SHP77 (cell line): ENCODE data around the gene NELFB.

Experiments
- DNase-seq, 2 experiments: peaks; one replicate each; lab custom pipeline; 2025; lab: John Stamatoyannopoulos, UW

The NELFB gene

DNA sequence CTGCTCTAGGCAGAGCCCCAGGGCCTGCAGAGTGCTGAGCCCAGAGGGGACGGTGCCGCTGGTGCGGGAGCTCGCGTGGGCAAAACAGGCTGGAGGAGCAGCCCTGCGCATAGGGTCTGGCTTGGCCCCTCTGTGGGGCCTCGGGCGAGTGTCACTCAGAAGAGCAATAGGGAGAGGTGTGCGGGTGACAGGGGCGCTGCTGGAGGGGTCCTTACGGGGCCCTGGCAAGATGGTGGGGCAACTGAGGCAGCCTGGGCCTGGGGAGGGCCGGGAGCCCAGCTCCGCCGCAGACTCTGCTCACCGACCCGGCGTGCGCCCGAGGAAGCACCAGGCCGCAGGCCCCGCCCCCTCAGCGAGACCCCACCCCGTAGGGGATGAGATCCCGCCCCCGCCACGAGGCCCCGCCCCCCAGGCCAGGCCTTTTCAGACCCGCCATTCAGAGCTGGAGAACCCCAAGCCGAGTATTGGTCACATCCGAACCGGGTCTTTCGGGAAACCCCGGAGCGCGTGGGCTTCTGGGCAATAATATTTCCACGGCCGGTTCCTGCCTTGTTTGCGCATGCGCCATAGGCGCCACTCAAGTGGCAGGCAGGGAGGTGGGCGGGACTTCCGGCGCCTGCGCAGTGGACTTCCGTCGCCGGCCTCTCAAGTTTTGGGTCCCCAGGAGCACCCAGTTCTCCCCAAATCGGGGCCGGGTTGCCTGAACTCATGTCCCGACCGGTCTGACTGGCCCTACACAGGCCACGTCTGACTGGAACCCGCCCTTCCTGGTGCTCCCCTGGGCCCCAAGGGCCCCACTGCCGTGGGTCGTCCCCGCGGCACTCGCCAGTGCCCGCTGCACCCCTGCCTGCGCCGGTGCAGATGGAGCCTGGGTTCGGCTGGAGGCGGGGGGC lies 31.8 kb upstream of the NELFB start:
- DNase-seq = peak; percentile 96 to 97

GRCh38 chr9:137224830-137225694 lies 30.1 kb upstream of the NELFB start, which contains the start of gene CYSRT1:
CYSRT1 (plus strand) TSS chr9:137225174; CDS start chr9:137225622, 448 bp downstream.
- DNase-seq = no peak

DNA sequence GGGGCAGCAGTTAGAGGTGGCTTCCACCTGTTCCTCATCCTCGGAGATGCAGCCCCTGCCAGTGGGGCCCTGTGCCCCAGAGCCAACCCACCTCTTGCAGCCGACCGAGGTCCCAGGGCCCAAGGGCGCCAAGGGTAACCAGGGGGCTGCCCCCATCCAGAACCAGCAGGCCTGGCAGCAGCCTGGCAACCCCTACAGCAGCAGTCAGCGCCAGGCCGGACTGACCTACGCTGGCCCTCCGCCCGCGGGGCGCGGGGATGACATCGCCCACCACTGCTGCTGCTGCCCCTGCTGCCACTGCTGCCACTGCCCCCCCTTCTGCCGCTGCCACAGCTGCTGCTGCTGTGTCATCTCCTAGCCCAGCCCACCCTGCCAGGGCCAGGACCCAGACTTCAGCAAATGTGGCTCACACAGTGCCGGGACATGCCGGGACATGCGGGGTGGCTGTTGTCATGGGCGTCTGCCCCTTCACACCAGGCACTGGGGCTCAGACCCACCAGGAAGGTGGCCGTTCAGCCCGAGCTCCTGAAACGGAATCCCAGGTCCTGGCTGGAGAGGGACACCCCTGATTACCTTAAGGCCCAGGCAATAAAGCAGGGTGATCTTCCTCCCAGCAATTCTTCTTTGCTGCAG lies 29.3 kb upstream of the NELFB start:
- DNase-seq = no peak

DNA sequence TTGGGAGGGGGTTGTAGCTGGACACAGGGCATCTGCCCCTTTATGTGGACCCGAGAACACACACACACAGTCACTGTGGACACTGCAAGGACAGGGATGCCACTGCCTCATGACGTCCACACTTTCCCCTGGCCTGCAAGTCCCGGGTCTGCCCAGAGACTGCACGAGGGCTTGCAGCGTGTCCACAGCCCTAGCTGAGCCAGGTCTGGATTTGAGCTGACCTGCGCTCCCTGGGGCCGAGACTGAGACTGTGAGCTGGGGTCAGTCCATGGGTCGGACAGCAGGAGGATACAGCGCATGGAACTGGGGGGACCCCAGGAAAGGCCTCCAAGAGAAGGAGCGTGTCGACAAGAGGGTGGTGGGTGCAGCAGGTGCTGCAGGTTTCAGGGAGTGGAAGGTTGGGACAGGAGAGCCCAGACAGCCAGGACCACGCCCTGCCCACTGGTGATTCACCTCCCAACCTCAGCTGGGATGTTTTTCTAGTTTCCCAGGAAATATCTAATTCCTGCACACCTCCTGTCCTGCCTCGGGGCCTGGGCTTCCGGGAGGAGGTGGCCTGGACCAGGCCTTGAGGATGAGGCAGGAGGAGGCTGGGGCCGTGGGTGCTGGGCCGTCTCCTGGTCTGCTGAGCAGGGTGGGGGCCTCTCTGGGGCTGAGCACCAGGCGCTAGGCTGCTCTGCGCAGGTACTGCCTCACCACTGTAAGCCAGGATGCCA lies 28.6 kb upstream of the NELFB start:
- no peak for DNase-seq

GRCh38 chr9:137227054-137227852 lies 27.9 kb upstream of the NELFB start, which contains the start of gene RNF224:
RNF224 (plus strand) TSS chr9:137227502; CDS start chr9:137228336, 834 bp downstream.
- peak; percentile 71 to 77 for DNase-seq

DNA sequence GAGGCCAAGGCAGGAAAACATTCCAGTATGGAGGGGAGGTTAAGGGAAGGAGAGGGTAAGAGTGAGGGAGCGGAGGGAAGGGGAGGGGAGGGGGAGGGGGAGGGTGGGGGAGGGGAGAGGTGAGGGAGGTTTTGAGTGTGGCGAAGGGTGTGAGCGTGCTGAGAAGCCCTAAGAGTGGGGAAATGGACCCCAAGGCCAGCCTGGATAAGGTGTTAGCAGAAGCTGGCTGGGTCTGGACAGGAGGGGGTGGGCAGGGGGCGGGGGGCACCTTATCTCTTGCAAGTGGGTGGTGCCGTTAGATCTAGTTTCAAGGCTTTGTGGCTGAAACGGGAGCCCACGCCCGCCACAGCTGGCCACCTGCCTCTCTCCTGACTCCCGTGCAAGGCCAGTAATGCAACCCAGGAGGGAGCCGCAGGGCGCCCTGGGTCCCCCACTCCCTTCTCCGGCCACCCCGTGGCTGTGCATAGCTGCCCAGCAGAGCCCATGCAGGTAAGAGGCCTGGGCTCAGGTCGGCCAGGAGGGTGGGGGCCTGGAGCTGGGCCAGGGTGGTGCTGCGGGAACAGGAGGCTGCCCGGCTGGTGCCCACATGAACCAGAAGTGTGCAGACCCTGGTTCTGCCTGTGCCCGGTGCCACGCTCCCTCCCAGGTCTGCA lies 27.1 kb upstream of the NELFB start:
- no peak for DNase-seq

DNA sequence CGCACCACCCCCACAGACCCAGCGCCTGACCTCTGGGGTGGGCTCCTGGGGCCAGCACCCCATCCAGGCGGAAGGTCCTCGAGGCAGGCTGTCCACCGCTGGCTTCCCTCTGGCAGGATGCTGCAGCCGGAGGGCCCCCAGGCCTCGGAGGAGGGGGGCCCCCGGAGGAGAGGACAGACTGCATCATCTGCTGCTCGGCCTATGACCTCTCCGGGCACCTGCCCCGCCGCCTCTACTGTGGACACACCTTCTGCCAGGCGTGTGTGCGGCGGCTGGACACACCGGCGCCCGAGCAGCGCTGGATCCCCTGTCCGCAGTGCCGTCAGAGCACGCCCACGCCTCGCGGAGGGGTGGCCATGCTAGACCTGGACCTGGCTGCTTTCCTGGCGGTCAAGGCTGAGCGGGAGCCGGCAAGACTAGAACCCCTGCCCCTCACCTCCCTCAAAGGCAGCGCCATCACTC lies 26.6 kb upstream of the NELFB start:
- no peak for DNase-seq

DNA sequence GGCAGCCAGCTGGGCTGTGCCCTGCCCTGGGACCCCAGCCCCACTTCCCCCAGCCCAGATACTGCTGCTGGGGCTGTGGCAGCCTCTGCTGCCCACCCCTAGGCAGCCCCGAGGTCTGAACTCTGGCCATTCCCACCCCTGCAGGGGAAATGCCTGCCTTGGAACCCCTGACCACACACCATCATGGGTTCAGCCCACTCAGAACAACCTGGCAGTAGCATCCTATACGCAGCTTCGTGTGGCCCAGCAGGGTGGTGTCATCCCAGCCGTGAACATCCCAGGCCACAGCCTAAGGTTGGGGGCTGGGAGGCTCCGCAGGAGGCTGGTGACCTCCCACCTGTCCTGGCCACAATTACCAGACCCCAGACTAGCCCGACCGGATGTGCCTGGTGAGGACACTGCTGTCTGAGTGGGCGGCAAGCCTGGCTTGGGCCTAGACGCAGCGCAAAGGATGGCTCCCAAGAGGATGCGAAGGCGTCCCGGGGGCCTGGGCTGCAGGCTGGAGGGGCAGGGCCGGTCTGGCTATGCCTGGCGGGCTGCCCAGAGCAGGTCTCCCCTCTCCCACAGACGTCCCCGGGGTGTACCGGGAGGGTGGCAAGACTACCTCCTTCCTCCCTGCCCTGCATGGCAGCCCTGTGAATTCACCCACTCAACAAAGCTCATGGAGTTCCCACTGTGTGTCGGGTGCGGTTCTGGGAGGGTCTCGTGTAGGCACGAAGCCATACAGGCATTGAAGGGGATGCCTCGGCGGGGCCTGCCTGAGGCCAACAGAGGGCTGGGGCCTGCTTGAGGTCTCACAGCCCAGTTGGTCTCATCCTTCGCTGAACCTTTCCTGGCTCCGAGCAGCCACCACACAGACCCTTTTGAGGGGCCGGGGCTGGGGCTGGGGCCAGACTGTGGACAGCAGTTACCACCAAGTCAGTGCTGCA lies 25.9 kb upstream of the NELFB start:
- no peak for DNase-seq

- DNase-seq = no peak
These were observed 25.0 kb upstream of the NELFB start for GRCh38 chr9:137229903-137230704.

GRCh38 chr9:137230705-137231371 lies 24.3 kb upstream of the NELFB start, which contains the start of gene SLC34A3:
SLC34A3 (plus strand) TSS chr9:137230901; CDS start chr9:137231703, 802 bp downstream.
- no peak for DNase-seq

GRCh38 chr9:137231372-137232039 lies 23.6 kb upstream of the NELFB start:
- DNase-seq = no peak

DNA sequence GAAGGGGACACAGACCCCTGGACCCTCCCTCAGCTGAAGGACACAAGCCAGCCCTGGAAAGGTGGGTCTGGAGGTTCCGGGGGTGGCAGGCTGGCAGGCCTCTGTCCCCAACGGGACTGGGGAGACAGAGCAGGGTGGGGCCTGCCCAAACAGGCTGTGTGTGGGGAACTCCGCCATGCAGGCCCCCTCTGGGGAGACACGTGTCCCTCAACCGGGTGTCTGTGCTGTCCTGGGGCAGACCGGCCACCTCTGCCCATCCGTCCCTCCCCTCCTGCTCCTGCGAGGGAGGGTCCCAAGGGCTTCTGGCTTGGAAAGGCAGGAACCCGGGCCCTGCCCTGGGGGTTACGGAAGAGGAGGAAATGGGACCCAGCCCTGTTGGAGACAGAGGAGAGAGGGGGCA lies 23.0 kb upstream of the NELFB start:
- DNase-seq = no peak

- no peak for DNase-seq
These were observed 22.6 kb upstream of the NELFB start for GRCh38 chr9:137232510-137232909.

DNA sequence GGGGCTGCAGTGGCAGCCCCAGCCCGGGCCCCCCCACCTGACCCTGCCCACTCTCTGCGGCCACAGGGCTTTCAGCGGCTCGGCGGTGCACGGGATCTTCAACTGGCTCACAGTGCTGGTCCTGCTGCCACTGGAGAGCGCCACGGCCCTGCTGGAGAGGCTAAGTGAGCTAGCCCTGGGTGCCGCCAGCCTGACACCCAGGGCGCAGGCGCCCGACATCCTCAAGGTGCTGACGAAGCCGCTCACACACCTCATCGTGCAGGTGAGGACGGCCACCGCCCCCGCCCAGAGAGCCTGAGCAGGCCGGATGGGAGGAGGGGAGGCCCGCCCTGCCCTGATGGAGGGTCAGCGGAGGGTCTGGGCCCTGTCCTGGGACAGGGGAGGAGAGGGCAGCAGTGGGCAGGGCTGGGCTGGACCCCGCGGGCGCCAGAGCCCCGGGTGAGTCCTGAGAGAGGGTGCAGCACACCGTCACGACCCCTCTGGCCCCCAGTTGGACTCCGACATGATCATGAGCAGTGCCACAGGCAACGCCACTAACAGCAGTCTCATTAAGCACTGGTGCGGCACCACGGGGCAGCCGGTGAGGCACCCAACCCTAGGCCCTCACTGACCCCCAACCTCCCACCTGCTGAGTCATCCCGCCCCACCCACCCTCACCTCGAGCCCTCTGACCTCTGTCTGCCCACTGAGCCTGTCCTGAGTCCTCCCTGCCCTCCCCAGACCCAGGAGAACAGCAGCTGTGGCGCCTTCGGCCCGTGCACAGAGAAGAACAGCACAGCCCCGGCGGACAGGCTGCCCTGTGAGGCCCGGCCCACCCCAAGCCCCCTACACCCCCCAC lies 21.8 kb upstream of the NELFB start:
- DNase-seq = peak in 1 of 2 experiments; percentile 41

DNA sequence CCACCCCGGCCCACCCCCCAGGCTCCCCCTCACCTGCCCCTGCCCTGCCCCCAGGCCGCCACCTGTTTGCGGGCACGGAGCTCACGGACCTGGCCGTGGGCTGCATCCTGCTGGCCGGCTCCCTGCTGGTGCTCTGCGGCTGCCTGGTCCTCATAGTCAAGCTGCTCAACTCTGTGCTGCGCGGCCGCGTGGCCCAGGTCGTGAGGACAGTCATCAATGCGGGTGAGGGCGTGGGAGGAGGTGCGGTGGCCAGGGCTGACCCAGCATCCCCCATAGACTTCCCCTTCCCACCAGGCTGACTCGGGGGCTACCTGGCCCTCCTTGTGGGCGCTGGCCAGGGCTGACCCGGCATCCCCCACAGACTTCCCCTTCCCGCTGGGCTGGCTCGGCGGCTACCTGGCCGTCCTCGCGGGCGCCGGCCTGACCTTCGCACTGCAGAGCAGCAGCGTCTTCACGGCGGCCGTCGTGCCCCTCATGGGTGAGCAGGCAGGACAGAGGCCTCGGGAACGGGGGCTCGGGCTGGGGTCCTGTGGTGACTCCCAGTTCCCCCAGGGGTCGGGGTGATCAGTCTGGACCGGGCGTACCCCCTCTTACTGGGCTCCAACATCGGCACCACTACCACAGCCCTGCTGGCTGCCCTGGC lies 21.0 kb upstream of the NELFB start:
- no peak for DNase-seq
